Keratinocyte (primary cell): Measurements from ENCODE around the gene PANK1. TPM values are rescaled to one million over a fixed set of nuclear protein-coding genes. Genes with fewer than 3 reads are reported as not detected.

ENCODE experiments used
- DNase-seq: peaks from one replicate; pipeline ENCODE4 v3.0.0-alpha.2; 2011; ENCODE audit warnings: low read depth, missing footprints, low spot score
- FAIRE-seq: peaks from 2 replicates; lab custom pipeline; 2011; peaks lifted over from hg19 to GRCh38; lab: Jason Lieb, UNC
- H2AFZ ChIP-seq: 2 replicates; pipeline ENCODE4 v1.6.0; 2012; ENCODE audit warnings: low read length, control low read depth, inconsistent platforms; ENCODE audit not compliant: control insufficient read depth
- H3K27ac ChIP-seq: 2 replicates; pipeline ENCODE4 v1.5.1; 2011; ENCODE audit warnings: low read length; ENCODE audit not compliant: control insufficient read depth, insufficient read depth
- H3K27me3 ChIP-seq: 3 replicates; pipeline ENCODE4 v1.6.0; 2011; ENCODE audit warnings: low read length; ENCODE audit not compliant: control insufficient read depth, insufficient read depth; ENCODE audit errors: extremely low read depth
- H3K36me3 ChIP-seq, 2 experiments: 2 replicates in 1 of 2; 3 replicates in 1 of 2; pipeline ENCODE4 v1.5.1; 2011; ENCODE audit warnings: low read length in 2 of 2, mild to moderate bottlenecking in 1 of 2; ENCODE audit not compliant: control insufficient read depth in 2 of 2, insufficient read depth in 2 of 2; ENCODE audit errors: extremely low read depth in 1 of 2
- H3K4me1 ChIP-seq: 3 replicates; pipeline ENCODE4 v1.5.1; 2011; ENCODE audit warnings: low read length; ENCODE audit not compliant: control insufficient read depth, insufficient read depth; ENCODE audit errors: extremely low read depth
- H3K4me2 ChIP-seq: 3 replicates; pipeline ENCODE4 v1.6.0; 2011; ENCODE audit warnings: low read depth, low read length; ENCODE audit not compliant: control insufficient read depth, insufficient read depth; ENCODE audit errors: extremely low read depth
- H3K4me3 ChIP-seq, 3 experiments: fragments of 200-600 bp in 1 of 3; sonication (generic) in 1 of 3; 2 replicates in 2 of 3; 3 replicates in 1 of 3; pipeline ENCODE4 v1.5.1; 2011 to 2016; ENCODE audit warnings: low read length in 3 of 3, mild to moderate bottlenecking in 3 of 3, control low read depth in 2 of 3, inconsistent platforms in 1 of 3, low read depth in 1 of 3, mixed read lengths in 1 of 3, mixed run types in 1 of 3, moderate library complexity in 1 of 3; ENCODE audit not compliant: control insufficient read depth in 2 of 3, insufficient read depth in 2 of 3; ENCODE audit errors: extremely low read depth in 1 of 3
- H3K79me2 ChIP-seq: 2 replicates; pipeline ENCODE4 v1.6.0; 2012; ENCODE audit warnings: low read length; ENCODE audit not compliant: control insufficient read depth, insufficient read depth
- H3K9ac ChIP-seq: 3 replicates; pipeline ENCODE4 v1.6.0; 2011; ENCODE audit warnings: low read length; ENCODE audit not compliant: control insufficient read depth, insufficient read depth; ENCODE audit errors: extremely low read depth
- H3K9me1 ChIP-seq: 3 replicates; pipeline ENCODE4 v1.6.0; 2011; ENCODE audit warnings: low read length; ENCODE audit not compliant: control insufficient read depth, insufficient read depth; ENCODE audit errors: extremely low read depth
- H3K9me3 ChIP-seq: 2 replicates; pipeline ENCODE4 v1.5.1; 2012; ENCODE audit warnings: low read depth, low read length; ENCODE audit not compliant: control insufficient read depth
- H4K20me1 ChIP-seq: 3 replicates; pipeline ENCODE4 v1.6.0; 2011; ENCODE audit warnings: low read length; ENCODE audit not compliant: control insufficient read depth, insufficient read depth; ENCODE audit errors: extremely low read depth
- EZH2 ChIP-seq: IDR thresholded peaks from one replicate; pipeline ENCODE4 v1.6.1; 2012; ENCODE audit warnings: inconsistent platforms, mild to moderate bottlenecking, low read length, moderate library complexity
- dilution Hi-C: fragments of 300-500 bp; cut with MboI; formaldehyde crosslinking; loops from one replicate; pipeline ENCODE4 v1.7.0; 2020; ENCODE audit warnings: low sequenced_read_pairs; ENCODE audit not compliant: extremely low pct_ligation_motif_present
- polyA plus RNA-seq, 5 experiments: library from polyadenylated mRNA; depleted of rRNA in 3 of 5; stranded (reverse) in 3 of 5; stranded (forward) in 1 of 5; unstranded in 1 of 5; fragments of >200 nt; gene quantifications; 1 replicate in 1 of 5; 2 replicates in 3 of 5; 3 replicates in 1 of 5; pipeline versions ENCODE4 v1.2.1 to v1.2.3, GENCODE V29; 2011 to 2012; ENCODE audit warnings: missing spikeins in 2 of 5, low read depth in 1 of 5, low replicate concordance in 1 of 5
- TF ChIP-seq, protein P1 (sequence below), 3 experiments: IDR thresholded peaks in 1 of 3; conservative IDR thresholded peaks in 1 of 3; optimal IDR thresholded peaks in 1 of 3; 2 replicates in 2 of 3; 3 replicates in 1 of 3; pipeline versions ENCODE3 to v1.5.1; 2011; ENCODE audit warnings: low read length in 3 of 3, mild to moderate bottlenecking in 3 of 3, moderate library complexity in 2 of 3, control low read depth in 1 of 3, inconsistent platforms in 1 of 3; ENCODE audit not compliant: insufficient read depth in 2 of 3; ENCODE audit errors: extremely low read depth in 1 of 3

The PANK1 gene
- polyA plus RNA-seq, 1 donor (not counting 4 experiments of a cell fraction or from before 2014, with no cell fraction given), result 9.5 TPM

DNA sequence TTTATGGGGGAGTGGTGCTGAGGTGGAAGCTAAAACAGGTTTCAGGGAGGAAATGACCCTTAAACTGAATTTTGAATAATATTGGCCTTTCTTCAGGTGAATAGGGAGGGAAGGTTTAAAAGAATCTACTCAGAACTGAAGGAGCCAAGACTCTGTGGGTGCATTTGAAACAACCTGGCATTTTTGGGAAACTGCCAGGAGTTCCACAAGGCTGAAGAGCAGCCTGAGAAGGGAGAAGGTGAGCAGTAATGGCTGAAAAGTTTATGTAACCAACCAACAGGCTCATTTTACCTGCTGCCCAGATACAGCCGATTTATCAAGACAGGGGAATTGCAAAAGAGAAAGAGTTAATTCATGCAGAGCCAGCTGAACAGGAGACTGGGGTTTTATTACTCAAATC, 4.0 kb upstream of the PANK1 start:
- no peak for TF ChIP-seq EZH2
- TF ChIP-seq, protein P1, sequence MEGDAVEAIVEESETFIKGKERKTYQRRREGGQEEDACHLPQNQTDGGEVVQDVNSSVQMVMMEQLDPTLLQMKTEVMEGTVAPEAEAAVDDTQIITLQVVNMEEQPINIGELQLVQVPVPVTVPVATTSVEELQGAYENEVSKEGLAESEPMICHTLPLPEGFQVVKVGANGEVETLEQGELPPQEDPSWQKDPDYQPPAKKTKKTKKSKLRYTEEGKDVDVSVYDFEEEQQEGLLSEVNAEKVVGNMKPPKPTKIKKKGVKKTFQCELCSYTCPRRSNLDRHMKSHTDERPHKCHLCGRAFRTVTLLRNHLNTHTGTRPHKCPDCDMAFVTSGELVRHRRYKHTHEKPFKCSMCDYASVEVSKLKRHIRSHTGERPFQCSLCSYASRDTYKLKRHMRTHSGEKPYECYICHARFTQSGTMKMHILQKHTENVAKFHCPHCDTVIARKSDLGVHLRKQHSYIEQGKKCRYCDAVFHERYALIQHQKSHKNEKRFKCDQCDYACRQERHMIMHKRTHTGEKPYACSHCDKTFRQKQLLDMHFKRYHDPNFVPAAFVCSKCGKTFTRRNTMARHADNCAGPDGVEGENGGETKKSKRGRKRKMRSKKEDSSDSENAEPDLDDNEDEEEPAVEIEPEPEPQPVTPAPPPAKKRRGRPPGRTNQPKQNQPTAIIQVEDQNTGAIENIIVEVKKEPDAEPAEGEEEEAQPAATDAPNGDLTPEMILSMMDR (optimal IDR thresholded peaks at IDR 0.05 in 1 of 3, IDR thresholded peaks at IDR 0.05 in 1 of 3, conservative IDR thresholded peaks at IDR 0.05 in 1 of 3; ENCODE audit: extremely low read depth in 1 of 3, insufficient read depth in 2 of 3, low read length in 3 of 3), result no peak
- no peak overlapping the region for H3K4me3 ChIP-seq
- H3K27me3 ChIP-seq, result no peaks in the 10 kb centered on the region
- FAIRE-seq (no peak), DNase-seq (no peak)
- no peak overlapping the region for H3K27ac ChIP-seq
- peaks cover 6% of the 10 kb centered on the region for H3K4me1 ChIP-seq
- dilution Hi-C loops, result no loop called here
- no peaks in the 10 kb centered on the region for H3K9me3 ChIP-seq
- no peak overlapping the region for H3K4me2 ChIP-seq
- no peaks in the 10 kb centered on the region for H3K9me1 ChIP-seq
- H3K36me3 ChIP-seq, result no peaks in the 10 kb centered on the region
- H3K79me2 ChIP-seq, result no peaks in the 10 kb centered on the region
- no peaks in the 10 kb centered on the region for H4K20me1 ChIP-seq
- H3K9ac ChIP-seq, result no peak overlapping the region
- H2AFZ ChIP-seq, result no peak overlapping the region

DNA sequence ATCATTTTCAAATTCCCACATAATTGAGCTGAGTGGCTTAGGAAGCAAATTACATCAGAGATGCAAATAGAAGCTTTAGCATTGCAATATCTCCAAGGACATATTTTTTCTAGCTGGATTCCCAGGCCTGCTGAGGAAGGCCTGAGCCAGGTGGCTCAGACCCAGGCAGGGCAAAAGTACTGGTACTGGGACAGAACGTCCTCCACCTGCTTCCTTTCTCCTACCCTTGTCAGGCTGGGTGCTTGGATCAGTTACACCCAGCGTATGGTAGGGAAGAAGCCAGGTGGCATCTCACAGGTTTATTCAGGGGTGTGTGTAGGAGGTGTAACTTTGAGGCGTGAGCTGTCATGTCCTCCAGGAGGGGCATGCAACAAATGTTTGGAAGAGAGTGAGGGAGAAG, 3.0 kb upstream of the PANK1 start:
- DNase-seq (no peak), FAIRE-seq (no peak)
- Histone ChIP-seq H3K27ac (no peak overlapping the region), H3K4me3 (no peak overlapping the region), H2AFZ (no peak overlapping the region), H3K79me2 (peaks cover 6% of the 10 kb centered on the region), H3K9ac (no peak overlapping the region), H3K9me1 (no peaks in the 10 kb centered on the region), H3K9me3 (no peaks in the 10 kb centered on the region), H3K27me3 (no peaks in the 10 kb centered on the region), H3K4me1 (peaks cover 7% of the 10 kb centered on the region), H3K36me3 (no peaks in the 10 kb centered on the region), H3K4me2 (no peak overlapping the region), H4K20me1 (no peaks in the 10 kb centered on the region)
- TF ChIP-seq EZH2, result no peak
- TF ChIP-seq, protein P1 (optimal IDR thresholded peaks at IDR 0.05 in 1 of 3, IDR thresholded peaks at IDR 0.05 in 1 of 3, conservative IDR thresholded peaks at IDR 0.05 in 1 of 3; ENCODE audit: extremely low read depth in 1 of 3, insufficient read depth in 2 of 3, low read length in 3 of 3), result no peak
- dilution Hi-C loops, result no loop called here
